Epithelial cell of proximal tubule (primary cell): Measurements from ENCODE around the gene TNRC6C. TPM values are rescaled to one million over a fixed set of nuclear protein-coding genes. Genes with fewer than 3 reads are reported as not detected.

ENCODE experiments used
- DNase-seq: peaks from one replicate; pipeline ENCODE4 v3.0.0-alpha.2; 2011; ENCODE audit warnings: low read depth
- H3K4me3 ChIP-seq: 2 replicates; pipeline ENCODE4 v1.5.1; 2011; ENCODE audit warnings: low read depth, mild to moderate bottlenecking, low read length
- total RNA-seq: library from RNA; depleted of rRNA; stranded (reverse); fragments of >200 nt; gene quantifications from 2 replicates; pipeline ENCODE4 v1.2.3, GENCODE V29; 2015
- TF ChIP-seq, protein P1 (sequence below): conservative IDR thresholded peaks from 2 replicates; pipeline ENCODE4 v1.5.1; 2012; ENCODE audit warnings: low read depth, mild to moderate bottlenecking, low read length

The TNRC6C gene
- total RNA-seq, 1 donor from 2014 or later, result 5.3 TPM

DNA sequence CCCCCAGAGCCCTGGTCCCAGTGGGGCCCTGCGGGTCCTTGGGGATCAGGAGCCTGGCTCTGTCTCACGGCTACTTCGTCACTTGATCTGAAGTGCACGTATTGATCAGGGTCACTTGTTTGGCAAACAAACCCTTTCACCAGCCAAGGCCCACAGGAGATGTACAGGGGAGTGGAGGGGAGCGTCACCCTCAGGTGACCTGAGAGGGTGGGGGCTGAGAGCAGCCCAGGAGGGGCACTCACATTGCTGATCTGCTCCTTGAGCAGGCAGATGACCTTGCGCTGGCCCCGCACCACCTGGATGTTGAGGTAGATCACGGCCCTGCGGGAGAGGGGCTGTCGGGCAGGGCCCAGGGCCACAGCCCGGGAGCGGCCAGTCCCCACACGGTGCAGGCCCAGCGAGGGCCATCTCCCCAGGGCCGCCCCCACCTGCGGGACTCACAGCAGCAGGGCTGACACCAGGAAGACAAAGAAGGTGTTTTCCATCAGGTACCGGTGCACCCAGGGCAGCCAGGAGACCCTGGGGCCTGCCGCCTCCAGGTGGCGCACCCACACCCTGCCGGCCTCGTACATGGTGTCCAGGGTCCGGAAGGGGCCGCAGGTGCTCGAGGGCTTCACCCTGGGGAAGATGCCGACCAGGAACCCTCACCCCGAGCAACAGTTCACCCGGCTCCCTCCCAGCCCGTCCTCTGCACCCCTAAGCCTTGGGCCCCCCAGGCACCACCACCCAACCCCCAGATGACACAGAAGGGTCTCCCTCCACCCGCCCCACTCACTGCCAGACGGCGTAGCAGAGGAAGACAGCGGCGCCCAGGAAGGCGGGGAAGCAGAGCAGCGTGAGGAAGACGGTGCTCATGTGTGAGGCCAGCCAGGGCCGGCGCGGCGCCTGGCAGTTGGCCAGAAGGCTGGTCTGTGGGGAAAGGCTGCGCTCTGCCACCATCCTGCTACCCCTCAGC is 158.8 kb downstream of the TNRC6C start:
- TF ChIP-seq, protein P1, sequence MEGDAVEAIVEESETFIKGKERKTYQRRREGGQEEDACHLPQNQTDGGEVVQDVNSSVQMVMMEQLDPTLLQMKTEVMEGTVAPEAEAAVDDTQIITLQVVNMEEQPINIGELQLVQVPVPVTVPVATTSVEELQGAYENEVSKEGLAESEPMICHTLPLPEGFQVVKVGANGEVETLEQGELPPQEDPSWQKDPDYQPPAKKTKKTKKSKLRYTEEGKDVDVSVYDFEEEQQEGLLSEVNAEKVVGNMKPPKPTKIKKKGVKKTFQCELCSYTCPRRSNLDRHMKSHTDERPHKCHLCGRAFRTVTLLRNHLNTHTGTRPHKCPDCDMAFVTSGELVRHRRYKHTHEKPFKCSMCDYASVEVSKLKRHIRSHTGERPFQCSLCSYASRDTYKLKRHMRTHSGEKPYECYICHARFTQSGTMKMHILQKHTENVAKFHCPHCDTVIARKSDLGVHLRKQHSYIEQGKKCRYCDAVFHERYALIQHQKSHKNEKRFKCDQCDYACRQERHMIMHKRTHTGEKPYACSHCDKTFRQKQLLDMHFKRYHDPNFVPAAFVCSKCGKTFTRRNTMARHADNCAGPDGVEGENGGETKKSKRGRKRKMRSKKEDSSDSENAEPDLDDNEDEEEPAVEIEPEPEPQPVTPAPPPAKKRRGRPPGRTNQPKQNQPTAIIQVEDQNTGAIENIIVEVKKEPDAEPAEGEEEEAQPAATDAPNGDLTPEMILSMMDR, result peak; percentile 48
- DNase-seq, result no peak
- H3K4me3 ChIP-seq, result no peak overlapping the region

DNA sequence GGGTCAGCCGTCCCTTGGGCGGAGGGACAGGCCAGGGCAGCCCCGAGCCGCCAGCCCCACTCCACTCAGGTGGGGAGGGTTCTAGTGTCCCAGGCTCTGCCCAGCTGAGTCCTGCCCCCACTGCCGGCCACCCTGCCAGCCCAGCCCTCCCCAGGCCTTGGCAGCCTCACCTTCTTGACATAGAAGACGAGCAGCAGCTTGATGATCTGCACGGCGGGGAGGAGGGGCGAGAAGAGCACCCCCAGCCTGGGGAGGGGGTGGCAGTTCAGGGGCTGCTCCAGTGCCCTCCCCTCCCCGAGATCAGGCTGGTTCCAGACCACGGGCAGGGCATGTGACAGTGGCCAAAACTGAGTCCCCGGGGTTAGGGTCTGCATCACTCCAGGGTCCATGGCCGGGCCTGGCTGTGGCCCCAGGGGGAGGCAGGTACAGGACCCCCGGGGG is 160.3 kb downstream of the TNRC6C start:
- TF ChIP-seq, protein P1, result no peak
- DNase-seq, result no peak
- no peak overlapping the region for H3K4me3 ChIP-seq

DNA sequence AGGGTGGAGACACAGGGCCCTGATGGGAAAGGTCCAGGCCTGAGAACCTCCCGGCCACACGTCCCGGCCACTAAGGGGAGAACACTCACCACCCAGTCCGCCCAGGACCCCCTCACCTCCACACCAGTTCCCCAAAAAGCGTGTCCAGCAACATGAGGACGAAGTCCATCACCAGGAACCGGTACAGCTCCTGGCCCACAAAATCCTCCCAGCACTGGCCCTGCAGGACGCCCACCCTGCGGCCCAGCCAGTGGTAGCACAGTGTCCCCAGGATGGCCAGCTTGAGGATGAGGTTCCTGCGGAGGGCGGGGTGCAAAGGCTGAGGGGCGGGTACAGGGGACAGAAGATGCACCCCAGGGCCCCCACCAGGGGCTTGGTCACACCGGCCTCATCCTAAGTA is 162.0 kb downstream of the TNRC6C start:
- TF ChIP-seq, protein P1, result no peak
- DNase-seq, result no peak

DNA sequence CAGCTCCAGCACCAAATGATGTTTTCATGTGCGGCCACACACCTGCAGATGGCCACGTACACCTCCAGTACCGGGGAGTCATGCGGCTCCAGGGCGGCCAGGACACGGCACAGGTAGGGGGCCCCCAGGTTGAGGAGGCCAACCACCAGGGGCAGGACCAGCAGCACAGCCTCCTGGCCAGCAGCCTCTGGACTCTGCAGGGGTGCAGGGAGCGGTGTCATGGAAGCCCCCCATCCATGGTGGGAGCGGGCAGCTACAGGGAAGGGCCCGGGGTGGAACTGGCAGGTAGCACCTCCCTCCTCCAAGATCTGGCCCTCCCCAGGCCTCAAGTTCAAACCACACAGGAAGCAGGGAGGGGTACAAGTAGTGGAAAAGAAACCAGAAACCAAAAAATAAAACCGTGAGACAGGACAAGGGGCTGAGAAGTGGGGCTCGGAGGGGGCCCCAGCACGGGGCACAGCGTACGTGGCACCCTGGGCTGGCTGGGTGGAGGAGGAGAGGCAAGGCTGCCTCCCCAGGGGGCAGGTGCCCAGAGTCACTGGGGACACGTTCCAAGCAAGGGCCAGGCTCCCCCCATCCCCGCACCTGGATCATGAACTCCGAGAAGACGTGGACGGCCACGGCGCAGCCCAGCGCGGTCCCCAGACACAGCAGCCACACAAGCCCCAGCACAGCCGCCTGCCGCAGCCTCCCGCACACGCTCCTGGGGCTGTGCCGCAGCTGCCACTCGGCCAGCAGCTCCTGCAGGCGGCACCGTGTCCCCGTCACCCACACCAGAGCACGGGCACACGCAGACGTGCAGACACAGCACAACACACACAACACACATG is 162.7 kb downstream of the TNRC6C start:
- no peak overlapping the region for H3K4me3 ChIP-seq
- no peak for DNase-seq
- TF ChIP-seq, protein P1, result no peak

More for the DNA sequence above, 162.0 kb downstream of the TNRC6C start:
- H3K4me3 ChIP-seq, result no peak overlapping the region

DNA sequence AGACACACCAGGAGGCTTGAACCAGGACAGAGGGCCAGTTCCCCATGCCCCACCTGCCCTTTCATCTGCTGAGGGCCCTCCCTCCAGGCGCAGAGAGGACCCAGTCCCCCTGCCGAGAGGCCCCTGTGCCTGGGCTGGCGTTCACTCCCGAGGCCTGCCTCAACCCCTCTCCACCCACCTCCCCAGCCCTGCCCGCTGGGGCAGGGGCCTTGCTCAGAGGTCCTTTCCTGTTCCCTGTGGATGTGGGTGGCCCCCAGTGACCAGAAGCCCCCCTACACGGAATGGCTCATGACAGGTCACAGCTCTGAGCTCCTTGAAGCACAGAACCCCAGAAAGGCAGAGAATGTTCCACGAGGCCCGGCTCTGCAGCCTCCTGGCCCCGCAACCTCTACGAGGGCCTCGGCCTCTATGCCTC is 163.3 kb downstream of the TNRC6C start:
- no peak overlapping the region for H3K4me3 ChIP-seq
- DNase-seq, result no peak
- TF ChIP-seq, protein P1, result no peak

DNA sequence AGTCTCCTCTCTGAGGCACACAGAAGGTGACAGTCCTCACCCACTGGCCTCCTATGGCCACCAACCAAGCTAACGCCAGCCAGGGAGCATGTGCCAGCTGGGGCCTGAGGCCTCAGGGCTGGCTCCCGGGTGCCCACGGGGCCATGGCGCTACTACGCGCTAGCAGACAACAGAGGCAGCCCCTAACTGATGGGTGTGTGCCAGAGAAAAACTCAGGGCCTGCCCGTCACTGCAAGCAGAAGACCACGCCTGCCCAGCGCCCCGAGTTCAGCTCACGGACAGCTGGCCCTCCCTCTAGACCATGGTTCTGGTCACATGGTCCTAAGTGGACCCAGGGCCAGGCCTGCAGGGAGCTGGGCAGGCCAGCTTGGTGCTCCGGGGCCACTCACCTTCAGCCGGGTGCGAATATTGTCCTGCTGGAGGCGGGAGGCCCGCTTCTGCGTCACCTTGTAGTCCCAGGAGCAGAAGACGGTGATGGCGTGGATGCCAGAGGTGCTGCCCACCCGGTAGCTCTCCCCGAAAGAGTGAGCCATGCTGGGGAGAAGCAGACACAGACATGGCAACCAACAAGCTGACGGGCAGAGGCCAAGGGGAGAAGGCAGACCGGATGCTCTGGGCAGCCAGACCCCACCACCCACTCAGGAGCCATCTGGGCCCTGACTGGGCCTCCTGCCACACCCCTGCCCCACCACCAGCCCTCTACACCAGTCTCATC is 163.9 kb downstream of the TNRC6C start:
- H3K4me3 ChIP-seq, result no peak overlapping the region
- DNase-seq, result no peak
- TF ChIP-seq, protein P1, result no peak
